Omental fat pad (tissue), 4 donors: ENCODE results near the gene LUZP2. TPM values are rescaled to one million over a fixed set of nuclear protein-coding genes. Genes with fewer than 3 reads are reported as not detected.

Experiments used
- ATAC-seq: fragments of 150-250 bp; one replicate; pipeline ENCODE4 v1.9.1; 2016; ENCODE audit warnings: mild to moderate bottlenecking, moderate library complexity; ENCODE audit not compliant: low FRiP score
- DNase-seq: peaks from one replicate; pipeline ENCODE4 v3.0.0-alpha.2; 2019; ENCODE audit warnings: low spot score
- total RNA-seq, 4 donors: library from RNA; depleted of rRNA; stranded (reverse); fragments of >200 nt; gene quantifications; one replicate each; pipeline ENCODE4 v1.1.0, GENCODE V29; 2016
- TF ChIP-seq, protein P1 (sequence below), 3 donors: fragments of 450-650 bp; IDR thresholded peaks; one replicate each; pipeline ENCODE4 v1.5.1; 2016 to 2017; ENCODE audit warnings: antibody characterized with exemption in 3 of 3, mild to moderate bottlenecking in 3 of 3, moderate library complexity in 2 of 3

The LUZP2 gene
- total RNA-seq, 4 donors from 2014 or later = 0.63 TPM; not detected in 3

- TF ChIP-seq, protein P1, sequence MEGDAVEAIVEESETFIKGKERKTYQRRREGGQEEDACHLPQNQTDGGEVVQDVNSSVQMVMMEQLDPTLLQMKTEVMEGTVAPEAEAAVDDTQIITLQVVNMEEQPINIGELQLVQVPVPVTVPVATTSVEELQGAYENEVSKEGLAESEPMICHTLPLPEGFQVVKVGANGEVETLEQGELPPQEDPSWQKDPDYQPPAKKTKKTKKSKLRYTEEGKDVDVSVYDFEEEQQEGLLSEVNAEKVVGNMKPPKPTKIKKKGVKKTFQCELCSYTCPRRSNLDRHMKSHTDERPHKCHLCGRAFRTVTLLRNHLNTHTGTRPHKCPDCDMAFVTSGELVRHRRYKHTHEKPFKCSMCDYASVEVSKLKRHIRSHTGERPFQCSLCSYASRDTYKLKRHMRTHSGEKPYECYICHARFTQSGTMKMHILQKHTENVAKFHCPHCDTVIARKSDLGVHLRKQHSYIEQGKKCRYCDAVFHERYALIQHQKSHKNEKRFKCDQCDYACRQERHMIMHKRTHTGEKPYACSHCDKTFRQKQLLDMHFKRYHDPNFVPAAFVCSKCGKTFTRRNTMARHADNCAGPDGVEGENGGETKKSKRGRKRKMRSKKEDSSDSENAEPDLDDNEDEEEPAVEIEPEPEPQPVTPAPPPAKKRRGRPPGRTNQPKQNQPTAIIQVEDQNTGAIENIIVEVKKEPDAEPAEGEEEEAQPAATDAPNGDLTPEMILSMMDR (IDR thresholded peaks at IDR 0.05) = no peak
- ATAC-seq (no peak), DNase-seq (no peak)
Observed at GRCh38 chr11:24739637-24740036, 242.8 kb downstream of the LUZP2 start.

- ATAC-seq (no peak), DNase-seq (no peak)
- TF ChIP-seq, protein P1 (IDR thresholded peaks at IDR 0.05) = no peak
Observed at GRCh38 chr11:24747275-24748251, 250.7 kb downstream of the LUZP2 start.

DNA sequence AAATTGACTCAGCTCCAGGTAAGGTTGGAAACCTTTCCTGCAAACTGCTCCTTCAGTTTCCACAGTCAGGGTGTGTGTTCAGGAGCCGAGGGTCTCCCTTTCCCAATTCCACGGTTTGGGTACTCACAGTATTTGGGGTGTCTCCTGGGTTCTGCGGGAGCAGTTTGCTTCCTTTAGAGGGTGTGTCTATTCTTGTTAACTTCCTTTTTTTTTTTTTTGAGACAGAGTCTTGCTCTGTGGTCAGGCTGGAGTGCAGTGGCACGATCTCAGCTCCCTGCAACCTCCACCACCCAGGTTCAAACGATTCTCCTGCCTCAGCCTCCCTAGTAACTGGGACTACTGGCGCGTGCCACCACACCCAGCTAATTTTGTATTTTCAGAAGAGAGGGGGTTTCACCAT is 251.4 kb downstream of the LUZP2 start:
- TF ChIP-seq, protein P1 (IDR thresholded peaks at IDR 0.05) = no peak
- ATAC-seq (no peak), DNase-seq (no peak)

DNA sequence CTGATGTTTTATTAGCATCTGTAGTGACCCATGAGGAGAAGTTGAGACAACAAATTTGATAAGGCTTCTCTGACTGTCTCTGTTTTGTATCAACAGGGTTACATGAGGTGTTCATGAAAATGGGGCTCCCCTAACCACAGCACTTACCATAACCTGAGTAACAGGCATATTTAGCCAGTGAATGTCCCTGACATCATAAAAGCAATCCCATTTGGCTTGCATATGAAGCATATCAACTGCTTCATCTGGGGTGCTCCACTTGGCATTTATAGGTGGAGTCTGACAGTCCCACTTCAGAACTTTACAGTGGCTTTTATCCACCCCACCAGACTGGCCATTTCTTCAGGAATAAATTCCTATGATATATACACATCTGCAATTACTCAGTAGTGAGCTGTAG is 257.6 kb downstream of the LUZP2 start:
- no peak for DNase-seq
- TF ChIP-seq, protein P1 (IDR thresholded peaks at IDR 0.05) = no peak
- ATAC-seq = no peak

DNA sequence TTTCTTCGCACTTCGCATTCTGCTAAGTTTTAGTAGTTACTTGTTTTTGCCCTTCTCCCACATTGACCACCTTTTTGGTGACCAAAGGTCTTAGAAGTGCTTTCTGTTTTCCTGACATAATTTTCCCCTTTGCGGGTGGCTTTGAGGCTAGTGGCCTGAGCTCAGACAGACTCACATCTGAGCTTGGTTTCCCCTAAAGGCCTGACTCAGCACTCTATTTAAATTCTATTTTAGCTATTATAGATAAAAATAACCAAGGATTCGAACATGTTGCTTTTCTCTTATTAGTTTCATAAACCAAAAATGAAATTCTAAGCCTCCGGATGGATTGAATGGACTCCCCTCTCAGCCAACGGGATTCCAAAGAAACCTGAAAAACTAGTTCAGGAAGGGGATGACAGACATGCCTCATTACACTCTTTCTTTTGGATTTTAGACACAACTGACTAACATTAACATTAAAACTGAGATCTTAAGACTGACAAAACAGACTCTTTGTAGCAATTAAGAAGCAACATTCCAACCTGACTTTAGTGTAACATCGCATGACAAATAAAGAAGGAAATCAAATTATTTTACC is 258.5 kb downstream of the LUZP2 start:
- TF ChIP-seq, protein P1 (IDR thresholded peaks at IDR 0.05) = no peak
- DNase-seq = no peak
- ATAC-seq = no peak

DNA sequence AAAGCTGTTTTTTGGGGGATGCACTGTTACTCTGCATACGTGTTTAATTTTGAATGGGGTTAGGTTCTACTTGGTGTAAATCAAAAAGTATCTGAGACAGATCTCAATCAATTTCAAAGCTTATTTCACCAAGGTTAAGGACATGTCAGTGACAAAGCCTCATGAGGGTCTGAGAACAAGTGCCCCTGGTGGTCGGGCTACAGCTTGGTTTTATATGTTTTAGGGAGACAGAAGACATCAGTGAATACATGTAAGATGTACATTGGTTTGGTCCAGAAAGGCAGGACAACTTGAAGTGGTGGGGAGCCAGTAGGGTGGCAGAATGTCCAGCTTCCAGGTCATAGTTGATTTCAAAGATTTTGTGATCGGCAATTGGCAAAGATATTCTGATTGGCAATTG is 262.9 kb downstream of the LUZP2 start:
- TF ChIP-seq, protein P1 (IDR thresholded peaks at IDR 0.05) = no peak
- ATAC-seq = no peak
- no peak for DNase-seq
